Neuronal stem cell (in vitro differentiated cells): ENCODE data around the gene MECP2.

Experiments
- DNase-seq: peaks from one replicate; pipeline ENCODE4 v3.0.0-alpha.2; 2013; ENCODE audit warnings: low spot score
- H2AFZ ChIP-seq: one replicate; pipeline ENCODE4 v1.6.1; 2013; ENCODE audit warnings: mild to moderate bottlenecking, low read length, inconsistent platforms
- H2AK5ac ChIP-seq: 2 replicates; pipeline ENCODE4 v1.6.1; 2013; ENCODE audit warnings: low read depth, mild to moderate bottlenecking, inconsistent platforms, low read length, moderate library complexity, mixed read lengths
- H2BK120ac ChIP-seq: 2 replicates; pipeline ENCODE4 v1.6.1; 2013; ENCODE audit warnings: low read depth, mild to moderate bottlenecking, inconsistent platforms, low read length, moderate library complexity, mixed read lengths
- H2BK12ac ChIP-seq: one replicate; pipeline ENCODE4 v1.6.1; 2013; ENCODE audit warnings: low read length, inconsistent platforms
- H2BK15ac ChIP-seq: 2 replicates; pipeline ENCODE4 v1.6.1; 2013; ENCODE audit warnings: mild to moderate bottlenecking, low read length, inconsistent platforms, mixed read lengths
- H2BK5ac ChIP-seq: one replicate; pipeline ENCODE4 v1.6.1; 2013; ENCODE audit warnings: inconsistent platforms, mild to moderate bottlenecking, low read length, moderate library complexity
- H3K14ac ChIP-seq: one replicate; pipeline ENCODE4 v1.6.1; 2013; ENCODE audit warnings: low read length, inconsistent platforms
- H3K18ac ChIP-seq: 2 replicates; pipeline ENCODE4 v1.6.1; 2013; ENCODE audit warnings: low read length, inconsistent platforms
- H3K23ac ChIP-seq: 2 replicates; pipeline ENCODE4 v1.6.1; 2013; ENCODE audit warnings: low read depth, mild to moderate bottlenecking, mixed read lengths, low read length, inconsistent platforms; ENCODE audit not compliant: poor library complexity
- H3K27ac ChIP-seq: replicated peaks from 3 replicates; pipeline ENCODE4 v1.5.1; 2013; ENCODE audit warnings: low read length, inconsistent platforms
- H3K27me3 ChIP-seq, 3 experiments: 2 replicates each; pipeline ENCODE4 v1.6.1; 2013; ENCODE audit warnings: low read length in 3 of 3, mild to moderate bottlenecking in 2 of 3, inconsistent platforms in 1 of 3, low read depth in 1 of 3, mixed read lengths in 1 of 3, moderate library complexity in 1 of 3; ENCODE audit not compliant: control insufficient read depth in 3 of 3, insufficient read depth in 3 of 3
- H3K36me3 ChIP-seq, 2 donors: replicated peaks in 1 of 2; 2 replicates each; pipeline ENCODE4 v1.6.1; 2013; ENCODE audit warnings: low read length in 2 of 2; ENCODE audit not compliant: control insufficient read depth in 2 of 2, insufficient read depth in 2 of 2
- H3K4ac ChIP-seq: 2 replicates; pipeline ENCODE4 v1.6.1; 2013; ENCODE audit warnings: inconsistent platforms, mild to moderate bottlenecking, low read length, moderate library complexity
- H3K4me1 ChIP-seq, 2 donors: 1 replicate in 1 of 2; 2 replicates in 1 of 2; pipeline ENCODE4 v1.6.1; 2013; ENCODE audit warnings: low read length in 2 of 2, low read depth in 1 of 2; ENCODE audit not compliant: control insufficient read depth in 2 of 2, insufficient read depth in 1 of 2
- H3K4me2 ChIP-seq: one replicate; pipeline ENCODE4 v1.6.1; 2013; ENCODE audit warnings: mild to moderate bottlenecking, low read length, inconsistent platforms; ENCODE audit not compliant: insufficient read depth, poor library complexity, severe bottlenecking
- H3K4me3 ChIP-seq, 2 donors: 2 replicates each; pipeline ENCODE4 v1.5.1; 2013; ENCODE audit warnings: low read length in 2 of 2, mild to moderate bottlenecking in 2 of 2, inconsistent platforms in 1 of 2, moderate library complexity in 1 of 2
- H3K79me1 ChIP-seq: one replicate; pipeline ENCODE4 v1.6.1; 2013; ENCODE audit warnings: low read depth, mild to moderate bottlenecking, inconsistent platforms, low read length, moderate library complexity
- H3K9ac ChIP-seq: one replicate; pipeline ENCODE4 v1.6.1; 2013; ENCODE audit warnings: mild to moderate bottlenecking, low read depth, low read length, inconsistent platforms; ENCODE audit not compliant: poor library complexity
- H3K9me3 ChIP-seq, 2 donors: replicated peaks in 1 of 2; 2 replicates each; pipeline versions ENCODE3 to v1.6.1; 2013; ENCODE audit warnings: low read length in 2 of 2, mild to moderate bottlenecking in 2 of 2, inconsistent platforms in 1 of 2, low read depth in 1 of 2, mixed read lengths in 1 of 2, moderate library complexity in 1 of 2; ENCODE audit not compliant: control insufficient read depth in 2 of 2, insufficient read depth in 1 of 2
- H4K8ac ChIP-seq: one replicate; pipeline ENCODE4 v1.6.1; 2013; ENCODE audit warnings: low read depth, mild to moderate bottlenecking, inconsistent platforms, low read length, moderate library complexity
- H4K91ac ChIP-seq: one replicate; pipeline ENCODE4 v1.6.1; 2013; ENCODE audit warnings: low read length, low read depth, mild to moderate bottlenecking, inconsistent platforms; ENCODE audit not compliant: poor library complexity
- WGBS, 2 donors: extraction: QIAGEN DNeasy Blood & Tissue Kit; methylation state at CpG; one replicate each; pipeline ENCODE4 v1.1.7; 2013; ENCODE audit warnings: missing lambda C conversion rate in 2 of 2, mixed read lengths in 1 of 2; ENCODE audit not compliant: insufficient read length in 2 of 2, insufficient replicate concordance in 1 of 2; ENCODE audit errors: extremely low coverage in 2 of 2; 5-methylcytosine and 5-hydroxymethylcytosine counted together

MECP2 gene

GRCh38 chrX:153974726-153975286, 122.7 kb downstream of the MECP2 start:
- Histone ChIP-seq H3K36me3 (peaks cover 0 to under 1% of the 10 kb centered on the region in 2 donors), H3K79me1 (peaks cover 4% of the 10 kb centered on the region), H2BK5ac (no peak overlapping the region), H3K18ac (no peak overlapping the region), H3K27me3 (peaks cover 0 to 21% (median 0%) of the 10 kb centered on the region in 3 experiments), H2BK12ac (no peak overlapping the region), H3K27ac (no peak overlapping the region), H3K23ac (no peak overlapping the region), H2BK15ac (peak overlapping the region; percentile 28), H2BK120ac (no peak overlapping the region), H3K4me1 (peaks cover 2 to 11% of the 10 kb centered on the region in 2 donors), H3K9me3 (no peaks in the 10 kb centered on the region), H3K4me3 (no peak overlapping the region), H4K8ac (no peak overlapping the region), H3K4me2 (no peak overlapping the region), H2AFZ (no peak overlapping the region), H3K9ac (no peak overlapping the region), H2AK5ac (no peak overlapping the region), H4K91ac (no peak overlapping the region), H3K4ac (no peak overlapping the region), H3K14ac (no peak overlapping the region)
- no peak for DNase-seq
- no CpG with 5 or more reads among the region's 3 CpGs for WGBS, 2 donors

DNA sequence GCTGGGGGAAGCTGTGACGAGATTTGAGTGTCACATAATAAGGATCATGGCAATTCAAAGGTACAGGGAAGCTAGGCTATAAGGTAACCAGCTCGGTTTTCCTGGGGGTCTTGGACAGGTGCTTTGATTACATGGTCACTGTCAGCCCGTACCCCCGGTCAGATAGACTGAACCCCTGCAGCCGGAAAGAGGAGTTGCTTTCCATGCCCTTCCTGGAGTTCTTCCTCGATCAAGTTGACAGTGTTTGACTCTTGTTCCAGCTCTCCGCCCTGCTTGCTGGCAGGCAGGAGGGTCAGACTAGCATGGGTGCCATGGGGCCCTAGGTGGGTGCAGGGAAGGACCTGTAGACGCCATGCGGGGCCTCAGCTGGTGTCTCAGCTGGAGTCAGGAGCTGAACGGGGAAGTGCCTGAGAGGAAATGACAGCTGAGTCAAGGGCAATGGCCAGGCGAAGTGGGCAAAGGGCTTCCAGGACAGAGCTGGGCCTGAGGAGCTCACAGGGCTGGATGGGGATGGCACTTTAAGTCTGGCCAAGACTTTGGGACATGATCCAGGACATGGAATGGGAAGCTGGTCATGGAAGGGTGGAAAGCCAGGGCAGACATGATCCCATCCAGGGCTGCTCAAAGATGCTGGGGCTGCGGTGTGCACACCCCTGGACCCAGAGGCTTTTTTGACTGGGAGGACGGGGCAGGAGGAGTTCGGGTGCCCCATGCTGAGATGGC, 123.4 kb downstream of the MECP2 start:
- H3K4me2 ChIP-seq, result peak overlapping the region; percentile 32
- DNase-seq, result no peak
- no peak overlapping the region for H3K4me3 ChIP-seq
- no peak overlapping the region for H3K4ac ChIP-seq
- no peak overlapping the region for H3K18ac ChIP-seq
- H2BK5ac ChIP-seq, result no peak overlapping the region
- WGBS, 2 donors, result no CpG with 5 or more reads among the region's 14 CpGs
- H2AFZ ChIP-seq, result no peak overlapping the region
- peak overlapping the region; percentile 38 for H3K9ac ChIP-seq
- H3K36me3 ChIP-seq, result peaks cover 0 to 6% of the 10 kb centered on the region in 2 donors
- no peak overlapping the region for H3K27ac ChIP-seq
- H3K9me3 ChIP-seq, result no peaks in the 10 kb centered on the region
- no peak overlapping the region for H2BK12ac ChIP-seq
- peaks cover 4% of the 10 kb centered on the region for H3K79me1 ChIP-seq
- peaks cover 2 to 15% of the 10 kb centered on the region in 2 donors for H3K4me1 ChIP-seq
- H3K23ac ChIP-seq, result no peak overlapping the region
- H2AK5ac ChIP-seq, result no peak overlapping the region
- peaks cover 0 to 21% (median 0%) of the 10 kb centered on the region in 3 experiments for H3K27me3 ChIP-seq
- peak overlapping the region; percentile 28 for H2BK15ac ChIP-seq
- H4K8ac ChIP-seq, result no peak overlapping the region
- H4K91ac ChIP-seq, result no peak overlapping the region
- H3K14ac ChIP-seq, result no peak overlapping the region
- no peak overlapping the region for H2BK120ac ChIP-seq

GRCh38 chrX:153973127-153974002, 124.2 kb downstream of the MECP2 start:
- H3K4me3 ChIP-seq, result peak overlapping the region; percentile 66 to 88
- H4K91ac ChIP-seq, result no peak overlapping the region
- H2AK5ac ChIP-seq, result no peak overlapping the region
- no peak overlapping the region for H2BK15ac ChIP-seq
- peaks cover 8% of the 10 kb centered on the region for H3K79me1 ChIP-seq
- peaks cover 0 to 14% of the 10 kb centered on the region in 2 donors for H3K36me3 ChIP-seq
- no peak overlapping the region for H2BK120ac ChIP-seq
- no peak overlapping the region for H3K23ac ChIP-seq
- H3K27me3 ChIP-seq, result peaks cover 0 to 21% (median 0%) of the 10 kb centered on the region in 3 experiments
- no peaks in the 10 kb centered on the region for H3K9me3 ChIP-seq
- peak overlapping the region; percentile 32 for H3K4me2 ChIP-seq
- no peak overlapping the region for H4K8ac ChIP-seq
- DNase-seq, result no peak
- no peak overlapping the region for H3K4ac ChIP-seq
- peak overlapping the region; percentile 63 for H3K9ac ChIP-seq
- H2BK5ac ChIP-seq, result no peak overlapping the region
- no peak overlapping the region for H2BK12ac ChIP-seq
- H2AFZ ChIP-seq, result peak overlapping the region; percentile 78
- WGBS, 2 donors, result no CpG with 5 or more reads among the region's 20 CpGs
- no peak overlapping the region for H3K18ac ChIP-seq
- H3K4me1 ChIP-seq, result peaks cover 7 to 23% of the 10 kb centered on the region in 2 donors
- no peak overlapping the region for H3K14ac ChIP-seq
- H3K27ac ChIP-seq, result peak overlapping the region; percentile 99
